Measurements from ENCODE around the gene HYI.

- no peak for TF ChIP-seq CTCF (IDR thresholded peaks at IDR 0.05; ENCODE audit: control extremely low read depth in 1 of 3, insufficient read depth in 1 of 3, low read depth in 1 of 3, low read length in 3 of 3)
- TF ChIP-seq EZH2 (IDR thresholded peaks at IDR 0.05; ENCODE audit: low read depth, low read length, severe bottlenecking): no peak
- TF ChIP-seq TAF1 (IDR thresholded peaks at IDR 0.05; ENCODE audit: low read depth, low read length): no peak
- no peak for TF ChIP-seq POLR2A (IDR thresholded peaks at IDR 0.05; ENCODE audit: control extremely low read depth in 1 of 2, low read depth in 2 of 2, low read length in 2 of 2)
- TF ChIP-seq RAD21 (IDR thresholded peaks at IDR 0.05 in 1 of 2, conservative IDR thresholded peaks at IDR 0.05 in 1 of 2; ENCODE audit: low read depth in 2 of 2, low read length in 2 of 2): no peak
- TF ChIP-seq SP4 (IDR thresholded peaks at IDR 0.05; ENCODE audit: low read length): no peak
- no peak for TF ChIP-seq GABPA (IDR thresholded peaks at IDR 0.05; ENCODE audit: borderline replicate concordance, insufficient read depth, low read length)
- TF ChIP-seq TAF7 (optimal IDR thresholded peaks at IDR 0.05; ENCODE audit: borderline replicate concordance, low read depth, low read length): no peak
These were observed 7.4 kb downstream of the HYI start for GRCh38 chr1:43446388-43446740.
